GM12875 (cell line): ENCODE data around the gene NUP43.
"Not testable (repeated sequence)": the region's sequence is repeated elsewhere in the genome, so short reads cannot be mapped to it uniquely, and the experiment has no call there.

Experiments
- H3K4me3 ChIP-seq: one replicate; pipeline ENCODE4 v1.5.1; 2011; ENCODE audit warnings: low read depth, low read length, control low read depth
- CTCF ChIP-seq: IDR thresholded peaks from 2 replicates; pipeline ENCODE4 v1.5.1; 2011; ENCODE audit warnings: low read depth, mild to moderate bottlenecking, control low read depth, inconsistent platforms, low read length, moderate library complexity, borderline replicate concordance; ENCODE audit not compliant: insufficient read depth

Gene NUP43

GRCh38 chr6:149696901-149697300, 49.4 kb downstream of the NUP43 start:
- no peak for TF ChIP-seq CTCF
- H3K4me3 ChIP-seq, result no peak overlapping the region

GRCh38 chr6:149694921-149695320, 51.4 kb downstream of the NUP43 start:
- TF ChIP-seq CTCF, result no peak
- H3K4me3 ChIP-seq, result no peak overlapping the region

GRCh38 chr6:149691201-149691600, 55.1 kb downstream of the NUP43 start:
- H3K4me3 ChIP-seq, result no peak overlapping the region
- TF ChIP-seq CTCF, result no peak

GRCh38 chr6:149686230-149686629, 60.1 kb downstream of the NUP43 start:
- H3K4me3 ChIP-seq, result no peak overlapping the region
- no peak for TF ChIP-seq CTCF

- TF ChIP-seq CTCF, result no peak
- no peak overlapping the region for H3K4me3 ChIP-seq
Measured at GRCh38 chr6:149683256-149683859, 63.0 kb downstream of the NUP43 start.

- H3K4me3 ChIP-seq, result not testable (repeated sequence)
Measured at GRCh38 chr6:149681845-149682244, 64.5 kb downstream of the NUP43 start.

GRCh38 chr6:149681209-149681608, 65.1 kb downstream of the NUP43 start:
- H3K4me3 ChIP-seq, result no peak overlapping the region
- no peak for TF ChIP-seq CTCF

- no peak for TF ChIP-seq CTCF
- no peak overlapping the region for H3K4me3 ChIP-seq
Measured at GRCh38 chr6:149680503-149680902, 65.8 kb downstream of the NUP43 start.
